Endodermal cell (in vitro differentiated cells): ENCODE data around the gene CBX6. TPM values are rescaled to one million over a fixed set of nuclear protein-coding genes. Genes with fewer than 3 reads are reported as not detected.

Experiments used
- DNase-seq: peaks from one replicate; pipeline ENCODE4 v3.0.0-alpha.2; 2017
- H3K27ac ChIP-seq: 2 replicates; pipeline ENCODE4 v1.5.1; 2013; ENCODE audit warnings: mild to moderate bottlenecking, low read depth, low read length, moderate library complexity
- H3K27me3 ChIP-seq: 2 replicates; pipeline ENCODE4 v1.6.1; 2013; ENCODE audit warnings: mild to moderate bottlenecking, low read length, moderate library complexity; ENCODE audit not compliant: insufficient read depth, control insufficient read depth, poor library complexity, severe bottlenecking
- H3K36me3 ChIP-seq: 2 replicates; pipeline ENCODE4 v1.7.0; 2013; ENCODE audit warnings: mild to moderate bottlenecking, low read length, moderate library complexity; ENCODE audit not compliant: control insufficient read depth, insufficient read depth
- H3K4me1 ChIP-seq: one replicate; pipeline ENCODE4 v1.7.0; 2013; ENCODE audit warnings: low read length; ENCODE audit not compliant: control insufficient read depth, insufficient read depth
- H3K4me3 ChIP-seq: 2 replicates; pipeline ENCODE4 v1.5.1; 2013; ENCODE audit warnings: mild to moderate bottlenecking, low read length, moderate library complexity
- H3K9ac ChIP-seq: 2 replicates; pipeline ENCODE4 v1.6.1; 2013; ENCODE audit warnings: mild to moderate bottlenecking, low read length, moderate library complexity; ENCODE audit not compliant: poor library complexity, severe bottlenecking; ENCODE audit errors: extremely low read depth
- H3K9me3 ChIP-seq: 2 replicates; pipeline ENCODE4 v1.6.1; 2013; ENCODE audit warnings: mild to moderate bottlenecking, low read length, moderate library complexity; ENCODE audit not compliant: control insufficient read depth
- H3K27ac Mint-ChIP-seq: 2 replicates; pipeline ENCODE4 v1.8.0; 2020; ENCODE audit warnings: mixed read lengths
- H3K27me3 Mint-ChIP-seq: 2 replicates; pipeline ENCODE4 v1.8.0; 2021; ENCODE audit warnings: mild to moderate bottlenecking, mixed read lengths; ENCODE audit not compliant: insufficient read depth
- H3K36me3 Mint-ChIP-seq: 2 replicates; pipeline ENCODE4 v1.8.0; 2020; ENCODE audit warnings: low read depth, mixed read lengths
- H3K4me1 Mint-ChIP-seq: 2 replicates; pipeline ENCODE4 v1.8.0; 2020; ENCODE audit warnings: mixed read lengths
- H3K4me3 Mint-ChIP-seq: 2 replicates; pipeline ENCODE4 v1.8.0; 2020; ENCODE audit warnings: mild to moderate bottlenecking, moderate library complexity, mixed read lengths
- H3K9me3 Mint-ChIP-seq: 2 replicates; pipeline ENCODE4 v1.8.0; 2020; ENCODE audit warnings: mild to moderate bottlenecking, mixed read lengths
- CTCF ChIP-seq: fragments of 200-600 bp; sonication (generic); conservative IDR thresholded peaks from 2 replicates; pipeline ENCODE4 v1.5.0; 2021; ENCODE audit warnings: antibody characterized with exemption, mild to moderate bottlenecking
- WGBS, 2 experiments: methylation state at CpG; one replicate each; pipeline versions ENCODE4 v1.1.5 to v1.1.7; 2013; ENCODE audit warnings: missing lambda C conversion rate in 2 of 2, mixed read lengths in 1 of 2; ENCODE audit not compliant: insufficient coverage in 1 of 2, insufficient read length in 1 of 2; 5-methylcytosine and 5-hydroxymethylcytosine counted together
- total RNA-seq, 2 donors: library from RNA; stranded (reverse); fragmentation: NEBNext Ultra II Directional in 1 of 2; extraction: Animal tissue kit (Norgen Biotek cat#: 25700) in 1 of 2; gene quantifications; 2 replicates in 1 of 2; 3 replicates in 1 of 2; pipeline ENCODE4 v1.2.1, GENCODE V29; 2021

Gene CBX6
- total RNA-seq, 2 donors from 2014 or later, result 12.8 to 28.2 TPM

- DNase-seq, result no peak
- Histone ChIP-seq H3K27me3 (peaks cover 9% of the 10 kb centered on the region), H3K36me3 (no peaks in the 10 kb centered on the region), H3K27ac (no peak overlapping the region), H3K9me3 (no peaks in the 10 kb centered on the region), H3K4me3 (no peak overlapping the region), H3K9ac (no peak overlapping the region), H3K4me1 (no peaks in the 10 kb centered on the region)
- H3K4me3 Mint-ChIP-seq, result no peak overlapping the region
- H3K27me3 Mint-ChIP-seq, result peaks cover 15% of the 10 kb centered on the region
- no peak overlapping the region for H3K27ac Mint-ChIP-seq
- H3K9me3 Mint-ChIP-seq, result peaks cover under 1% of the 10 kb centered on the region
- WGBS, 2 experiments, result 77 to 79% methylated on average over 4 to 9 of the region's 9 CpGs
- no peaks in the 10 kb centered on the region for H3K4me1 Mint-ChIP-seq
- no peaks in the 10 kb centered on the region for H3K36me3 Mint-ChIP-seq
- no peak for TF ChIP-seq CTCF
These were observed 11.1 kb upstream of the CBX6 start for GRCh38 chr22:38882972-38883622.

- Mint-ChIP-seq H3K27ac (no peak overlapping the region), H3K4me3 (no peak overlapping the region), H3K9me3 (peaks cover 3% of the 10 kb centered on the region), H3K36me3 (no peaks in the 10 kb centered on the region), H3K27me3 (peaks cover 16% of the 10 kb centered on the region), H3K4me1 (no peaks in the 10 kb centered on the region)
- Histone ChIP-seq H3K9me3 (no peaks in the 10 kb centered on the region), H3K4me1 (no peaks in the 10 kb centered on the region), H3K9ac (no peak overlapping the region), H3K4me3 (no peak overlapping the region), H3K27me3 (peaks cover 9% of the 10 kb centered on the region), H3K27ac (no peak overlapping the region), H3K36me3 (no peaks in the 10 kb centered on the region)
- 90 to 100% methylated on average over 4 to 8 of the region's 8 CpGs for WGBS, 2 experiments
- DNase-seq, result no peak
- no peak for TF ChIP-seq CTCF
These were observed 10.2 kb upstream of the CBX6 start for GRCh38 chr22:38881997-38882879.

- Mint-ChIP-seq H3K9me3 (peaks cover 3% of the 10 kb centered on the region), H3K27me3 (peaks cover 16% of the 10 kb centered on the region), H3K4me1 (no peaks in the 10 kb centered on the region), H3K36me3 (no peaks in the 10 kb centered on the region), H3K27ac (no peak overlapping the region), H3K4me3 (no peak overlapping the region)
- no peak overlapping the region for H3K9ac ChIP-seq
- peaks cover 9% of the 10 kb centered on the region for H3K27me3 ChIP-seq
- H3K4me3 ChIP-seq, result no peak overlapping the region
- H3K4me1 ChIP-seq, result no peaks in the 10 kb centered on the region
- TF ChIP-seq CTCF, result no peak
- DNase-seq, result no peak
- no peaks in the 10 kb centered on the region for H3K36me3 ChIP-seq
- WGBS, 2 experiments, result 84 to 86% methylated on average over 9 of the region's 9 CpGs
- no peak overlapping the region for H3K27ac ChIP-seq
- H3K9me3 ChIP-seq, result no peaks in the 10 kb centered on the region
These were observed 9.5 kb upstream of the CBX6 start for GRCh38 chr22:38881464-38881871.
